ENCODE data around the gene KLHL17. TPM values are rescaled to one million over a fixed set of nuclear protein-coding genes. Genes with fewer than 3 reads are reported as not detected.

KLHL17 gene
- total and polyA plus RNA-seq, 9 of the 15 experiments (the other 6 are each of a cell fraction or from before 2014, with no cell fraction given), result 0.14 to 84.8 (median 13.0) TPM

- 0 out of 2 replicates have a peak, but pooled peaks have one; percentile 64 for TF ChIP-seq KDM2B (CRISPR knock-in tag; IDR thresholded peaks at IDR 0.05)
- peak; percentile 40 for TF ChIP-seq FIP1L1 (IDR thresholded peaks at IDR 0.05; ENCODE audit: low read depth, low read length, poor library complexity, severe bottlenecking)
- TF ChIP-seq ELK3 (CRISPR knock-in tag; IDR thresholded peaks at IDR 0.05), result no peak
- peak; percentile 61 for TF ChIP-seq L3MBTL2 (IDR thresholded peaks at IDR 0.05)
- TF ChIP-seq E2F6 (IDR thresholded peaks at IDR 0.05; ENCODE audit: borderline replicate concordance in 1 of 2, extremely low read depth in 1 of 2, insufficient read depth in 1 of 2, insufficient read length in 1 of 2, low read depth in 1 of 2, low read length in 1 of 2, poor library complexity in 1 of 2, severe bottlenecking in 1 of 2), result peak in 1 of 2 experiments; percentile 68
- TF ChIP-seq ZFP36 (IDR thresholded peaks at IDR 0.05; ENCODE audit: low read depth, low read length, partially characterized antibody), result no peak
- no peak for TF ChIP-seq ZNF707 (CRISPR knock-in tag; conservative IDR thresholded peaks at IDR 0.05)
- no peak for TF ChIP-seq ZNF644 (tag; IDR thresholded peaks at IDR 0.05; ENCODE audit: low read depth)
- no peak for TF ChIP-seq BRF2 (IDR thresholded peaks at IDR 0.05; ENCODE audit: borderline replicate concordance, insufficient read depth, insufficient read length)
- peak in 1 of 3 experiments; percentile 17 for TF ChIP-seq YY1 (IDR thresholded peaks at IDR 0.05; ENCODE audit: borderline replicate concordance in 1 of 3, control insufficient read depth in 1 of 3, extremely low read depth in 1 of 3, insufficient read depth in 3 of 3, insufficient read length in 1 of 3, insufficient replicate concordance in 2 of 3, low read depth in 1 of 3, low read length in 2 of 3)
- no peak for TF ChIP-seq PRDM10 (IDR thresholded peaks at IDR 0.05; ENCODE audit: partially characterized antibody)
- TF ChIP-seq ZNF740 (CRISPR knock-in tag; IDR thresholded peaks at IDR 0.05), result no peak
- no peak for TF ChIP-seq ZNF740 (tag; IDR thresholded peaks at IDR 0.05)
- TF ChIP-seq MCM2 (IDR thresholded peaks at IDR 0.05; ENCODE audit: low read depth), result no peak
- no peak for TF ChIP-seq KLF6 (CRISPR knock-in tag; IDR thresholded peaks at IDR 0.05; ENCODE audit: borderline replicate concordance)
Measured at GRCh38 chr1:924656-925560, 35.5 kb upstream of the KLHL17 start (continued).
